Activated CD4-positive, alpha-beta T cell treated with anti-CD3 and anti-CD28 coated beads for 36 hours (primary cell): ENCODE results near the gene RRP15. TPM values are rescaled to one million over a fixed set of nuclear protein-coding genes. Genes with fewer than 3 reads are reported as not detected.

Source experiments
- ATAC-seq: fragments of 200-7000 bp; cut with Tn5 transposase; one replicate; pipeline ENCODE4 v1.10.0; 2021; ENCODE audit warnings: mild to moderate bottlenecking, moderate library complexity
- CTCF ChIA-PET: fragments of 350-600 bp; sonication (Branson Sonifier 250); formaldehyde crosslinking; loops from one replicate; lab custom pipeline; 2021; ENCODE audit warnings: antibody characterized with exemption; lab: Charles Lee
- POLR2A ChIA-PET: fragments of 350-600 bp; sonication (Branson Sonifier 250); formaldehyde crosslinking; loops from one replicate; lab custom pipeline; 2021; ENCODE audit warnings: antibody characterized with exemption, inconsistent platforms; lab: Charles Lee
- DNase-seq: peaks from one replicate; pipeline ENCODE4 v3.0.0-alpha.2; 2020
- H3K27ac Mint-ChIP-seq: one replicate; pipeline ENCODE4 v1.8.0; 2021; ENCODE audit warnings: mixed read lengths
- H3K27me3 Mint-ChIP-seq: one replicate; pipeline ENCODE4 v1.8.0; 2021; ENCODE audit warnings: mixed read lengths
- H3K36me3 Mint-ChIP-seq: one replicate; pipeline ENCODE4 v1.8.0; 2021; ENCODE audit warnings: low read depth, mixed read lengths
- H3K4me1 Mint-ChIP-seq: one replicate; pipeline ENCODE4 v1.8.0; 2021; ENCODE audit warnings: mixed read lengths
- H3K4me3 Mint-ChIP-seq: one replicate; pipeline ENCODE4 v1.8.0; 2021; ENCODE audit warnings: mild to moderate bottlenecking, moderate library complexity, mixed read lengths
- H3K9me3 Mint-ChIP-seq: one replicate; pipeline ENCODE4 v1.8.0; 2021; ENCODE audit warnings: low read depth, mixed read lengths
- intact Hi-C, 2 experiments: fragments of 100-400 bp; cut with DNase I in 1 of 2; cut with micrococcal nuclease in 1 of 2; formaldehyde crosslinking; loops; one replicate each; pipeline versions ENCODE4 v1.14.2 to v1.15.1; 2022 to 2024; cut with DNase I, micrococcal nuclease
- total RNA-seq, 2 experiments: library from RNA; stranded (reverse); gene quantifications; one replicate each; pipeline ENCODE4 v1.2.3, GENCODE V29; 2021

Gene RRP15
- total RNA-seq, 2 experiments from 2014 or later, result 23.3 to 30.5 TPM

- Mint-ChIP-seq H3K9me3 (no peaks in the 10 kb centered on the region), H3K27me3 (peaks cover 22% of the 10 kb centered on the region), H3K4me3 (no peak overlapping the region), H3K36me3 (no peaks in the 10 kb centered on the region), H3K27ac (no peak overlapping the region), H3K4me1 (no peaks in the 10 kb centered on the region)
- intact Hi-C loops, result no loop called here
- DNase-seq, result no peak
- ChIA-PET POLR2A (interaction anchor here (0.6 kb wide), 1 partner anchor 83 kb away, joined by 3 read pairs; the partner anchor contains the start of gene TGFB2), CTCF (no interaction called here)
- ATAC-seq, result no peak
Measured at GRCh38 chr1:218262259-218262658, 22.8 kb upstream of the RRP15 start.

GRCh38 chr1:218266356-218266755 is 18.7 kb upstream of the RRP15 start:
- H3K36me3 Mint-ChIP-seq, result no peaks in the 10 kb centered on the region
- no peaks in the 10 kb centered on the region for H3K9me3 Mint-ChIP-seq
- H3K4me3 Mint-ChIP-seq, result no peak overlapping the region
- intact Hi-C loops, result no loop called here
- ATAC-seq, result no peak
- no peaks in the 10 kb centered on the region for H3K4me1 Mint-ChIP-seq
- peaks cover 16% of the 10 kb centered on the region for H3K27me3 Mint-ChIP-seq
- DNase-seq, result no peak
- H3K27ac Mint-ChIP-seq, result no peak overlapping the region
- ChIA-PET POLR2A (no interaction called here), CTCF (interaction anchor here (0.7 kb wide), 1 partner anchor 9 kb away, joined by 3 read pairs; no protein-coding TSS in a partner anchor)

DNA sequence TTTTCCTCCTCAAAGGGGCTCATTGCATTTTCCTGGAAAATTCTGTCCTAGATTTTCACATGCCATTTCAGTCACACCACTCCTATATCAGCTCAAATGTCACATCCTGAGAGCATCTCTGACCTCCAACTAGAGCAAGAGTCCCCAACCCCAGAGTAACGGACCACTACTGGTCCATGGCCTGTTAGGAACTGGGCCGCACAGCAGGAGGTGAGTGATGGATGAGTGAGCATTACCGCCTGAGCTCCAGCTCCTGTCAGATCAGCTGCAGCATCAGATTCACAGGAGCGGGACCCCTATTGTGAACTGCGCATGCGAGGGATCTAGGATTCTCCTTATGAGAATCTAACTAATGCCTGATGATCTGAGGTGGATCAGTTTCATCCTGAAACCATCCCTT is 12.7 kb upstream of the RRP15 start:
- Mint-ChIP-seq H3K9me3 (no peaks in the 10 kb centered on the region), H3K27me3 (peaks cover 5% of the 10 kb centered on the region), H3K4me1 (no peaks in the 10 kb centered on the region), H3K4me3 (no peak overlapping the region), H3K27ac (no peak overlapping the region), H3K36me3 (no peaks in the 10 kb centered on the region)
- no peak for DNase-seq
- intact Hi-C loops, result no loop called here
- ChIA-PET POLR2A (no interaction called here), CTCF (no interaction called here)
- ATAC-seq, result no peak

GRCh38 chr1:218273762-218274479 is 11.2 kb upstream of the RRP15 start:
- H3K9me3 Mint-ChIP-seq, result no peaks in the 10 kb centered on the region
- CTCF ChIA-PET, result interaction anchor here (0.6 to 1.0 kb wide), 2 partner anchors 13 to 56 kb away, joined by 3 read pairs; no protein-coding TSS in a partner anchor
- POLR2A ChIA-PET, result no interaction called here
- H3K4me3 Mint-ChIP-seq, result no peak overlapping the region
- no peak for ATAC-seq
- H3K27ac Mint-ChIP-seq, result no peak overlapping the region
- peaks cover 9% of the 10 kb centered on the region for H3K27me3 Mint-ChIP-seq
- no peaks in the 10 kb centered on the region for H3K36me3 Mint-ChIP-seq
- intact Hi-C loops, result no loop called here
- no peak for DNase-seq
- no peaks in the 10 kb centered on the region for H3K4me1 Mint-ChIP-seq

GRCh38 chr1:218274511-218274910 is 10.6 kb upstream of the RRP15 start:
- Mint-ChIP-seq H3K9me3 (no peaks in the 10 kb centered on the region), H3K4me1 (no peaks in the 10 kb centered on the region), H3K36me3 (no peaks in the 10 kb centered on the region), H3K27me3 (peaks cover 9% of the 10 kb centered on the region), H3K27ac (no peak overlapping the region), H3K4me3 (no peak overlapping the region)
- ATAC-seq (no peak), DNase-seq (no peak)
- intact Hi-C loops, result no loop called here
- POLR2A ChIA-PET, result no interaction called here
- CTCF ChIA-PET, result interaction anchor here (0.6 to 1.0 kb wide), 3 partner anchors 8 to 55 kb away, joined by 3 read pairs; no protein-coding TSS in a partner anchor

- no peaks in the 10 kb centered on the region for H3K36me3 Mint-ChIP-seq
- H3K27ac Mint-ChIP-seq, result no peak overlapping the region
- H3K4me1 Mint-ChIP-seq, result no peaks in the 10 kb centered on the region
- no peak for DNase-seq
- no peak for ATAC-seq
- intact Hi-C loops, result no loop called here
- H3K4me3 Mint-ChIP-seq, result no peak overlapping the region
- ChIA-PET CTCF (no interaction called here), POLR2A (no interaction called here)
- H3K27me3 Mint-ChIP-seq, result peaks cover 14% of the 10 kb centered on the region
- no peaks in the 10 kb centered on the region for H3K9me3 Mint-ChIP-seq
Measured at GRCh38 chr1:218275823-218276222, 9.3 kb upstream of the RRP15 start.

- ChIA-PET POLR2A (no interaction called here), CTCF (interaction anchor here (0.6 to 0.7 kb wide), 2 partner anchors 1179 to 1247 kb away, joined by 3 read pairs; no protein-coding TSS in a partner anchor)
- Mint-ChIP-seq H3K4me3 (no peak overlapping the region), H3K27ac (no peak overlapping the region), H3K9me3 (peaks cover 3% of the 10 kb centered on the region), H3K36me3 (peaks cover 5% of the 10 kb centered on the region), H3K27me3 (peaks cover 16% of the 10 kb centered on the region), H3K4me1 (peaks cover 16% of the 10 kb centered on the region)
- no peak for DNase-seq
- ATAC-seq, result no peak
- intact Hi-C loops, result loop anchor here in 1 of 2 experiments (10.0 kb wide), 1 partner anchor 796 kb away; no protein-coding TSS in a partner anchor
Measured at GRCh38 chr1:218281285-218281684, 3.8 kb upstream of the RRP15 start.

GRCh38 chr1:218284377-218284916 is 646 bp upstream of the RRP15 start:
- ChIA-PET POLR2A (interaction anchor here (1.0 kb wide), 1 partner anchor 1988 kb away, joined by 3 read pairs; the partner anchor contains the start of gene RAB3GAP2), CTCF (interaction anchor here (0.7 to 0.8 kb wide), 2 partner anchors 15 to 905 kb away, joined by 3 read pairs; no protein-coding TSS in a partner anchor)
- peaks cover 7% of the 10 kb centered on the region for H3K36me3 Mint-ChIP-seq
- H3K27me3 Mint-ChIP-seq, result peaks cover 12% of the 10 kb centered on the region
- intact Hi-C loops, result loop anchor here in 1 of 2 experiments (10.0 kb wide), 1 partner anchor 800 kb away; no protein-coding TSS in a partner anchor
- H3K27ac Mint-ChIP-seq, result peak overlapping the region; percentile 91
- H3K9me3 Mint-ChIP-seq, result peaks cover 3% of the 10 kb centered on the region
- H3K4me1 Mint-ChIP-seq, result peaks cover 32% of the 10 kb centered on the region
- peak overlapping the region; percentile 94 for H3K4me3 Mint-ChIP-seq
- DNase-seq (no peak), ATAC-seq (peak; percentile 24)

- H3K36me3 Mint-ChIP-seq, result peaks cover 9% of the 10 kb centered on the region
Measured at GRCh38 chr1:218292515-218292914, 7.4 kb downstream of the RRP15 start.

GRCh38 chr1:218294546-218294945 is 9.5 kb downstream of the RRP15 start:
- ChIA-PET POLR2A (no interaction called here), CTCF (interaction anchor here (2.3 kb wide), 1 partner anchor 34 kb away, joined by 7 read pairs; no protein-coding TSS in a partner anchor)
- Mint-ChIP-seq H3K36me3 (peaks cover 9% of the 10 kb centered on the region), H3K4me1 (peaks cover 12% of the 10 kb centered on the region), H3K9me3 (no peaks in the 10 kb centered on the region), H3K27me3 (no peaks in the 10 kb centered on the region), H3K27ac (no peak overlapping the region), H3K4me3 (no peak overlapping the region)
- DNase-seq (no peak), ATAC-seq (no peak)
- intact Hi-C loops, result no loop called here

More at GRCh38 chr1:218292515-218292914, 7.4 kb downstream of the RRP15 start:
- H3K9me3 Mint-ChIP-seq, result no peaks in the 10 kb centered on the region
- ATAC-seq, result no peak
- CTCF ChIA-PET, result no interaction called here
- DNase-seq, result no peak
- intact Hi-C loops, result no loop called here
- peaks cover 19% of the 10 kb centered on the region for H3K4me1 Mint-ChIP-seq
- no peak overlapping the region for H3K4me3 Mint-ChIP-seq
- POLR2A ChIA-PET, result no interaction called here
- H3K27ac Mint-ChIP-seq, result no peak overlapping the region
- H3K27me3 Mint-ChIP-seq, result no peaks in the 10 kb centered on the region

- H3K36me3 Mint-ChIP-seq, result peaks cover 9% of the 10 kb centered on the region
- intact Hi-C loops, result no loop called here
- H3K27ac Mint-ChIP-seq, result no peak overlapping the region
- peaks cover 12% of the 10 kb centered on the region for H3K4me1 Mint-ChIP-seq
- DNase-seq (no peak), ATAC-seq (no peak)
- no peak overlapping the region for H3K4me3 Mint-ChIP-seq
- H3K9me3 Mint-ChIP-seq, result no peaks in the 10 kb centered on the region
- POLR2A ChIA-PET, result interaction anchor here (0.6 to 0.7 kb wide), 2 partner anchors 131 to 1639 kb away, joined by 3 read pairs; no protein-coding TSS in a partner anchor
- no peaks in the 10 kb centered on the region for H3K27me3 Mint-ChIP-seq
- CTCF ChIA-PET, result interaction anchor here (2.3 kb wide), 1 partner anchor 33 kb away, joined by 7 read pairs; no protein-coding TSS in a partner anchor
Measured at GRCh38 chr1:218296162-218296561, 11.1 kb downstream of the RRP15 start.
